GM03348 (cell line): ENCODE measurements around the gene SZT2.
A peak's percentile ranks its signal among the peaks of the same experiment; 100 is the strongest.

Experiments
- DNase-seq: peaks from one replicate; pipeline ENCODE4 v3.0.0; 2012; ENCODE audit warnings: low spot score

Gene SZT2

GRCh38 chr1:43441894-43442637, 52.4 kb downstream of the SZT2 start:
- no peak for DNase-seq

GRCh38 chr1:43442756-43443155, 53.1 kb downstream of the SZT2 start:
- no peak for DNase-seq

- no peak for DNase-seq
Measured at GRCh38 chr1:43443197-43443946, 53.7 kb downstream of the SZT2 start.

- DNase-seq, result no peak
Measured at GRCh38 chr1:43444151-43444828, 54.6 kb downstream of the SZT2 start.

GRCh38 chr1:43444836-43445235, 55.1 kb downstream of the SZT2 start:
- no peak for DNase-seq

GRCh38 chr1:43445606-43446387, 56.1 kb downstream of the SZT2 start:
- no peak for DNase-seq

- DNase-seq, result no peak
Measured at GRCh38 chr1:43446388-43446740, 56.7 kb downstream of the SZT2 start.

- no peak for DNase-seq
Measured at GRCh38 chr1:43446881-43447835, 57.5 kb downstream of the SZT2 start.

- DNase-seq, result no peak
Measured at GRCh38 chr1:43447891-43448708, 58.4 kb downstream of the SZT2 start.

GRCh38 chr1:43448955-43449707, 59.4 kb downstream of the SZT2 start:
- DNase-seq, result no peak

GRCh38 chr1:43449708-43450069, 60.0 kb downstream of the SZT2 start:
- no peak for DNase-seq

GRCh38 chr1:43450251-43450941, 60.7 kb downstream of the SZT2 start:
- DNase-seq, result no peak

- no peak for DNase-seq
Measured at GRCh38 chr1:43451157-43451591, 61.5 kb downstream of the SZT2 start.

GRCh38 chr1:43451701-43452532, 62.2 kb downstream of the SZT2 start:
- DNase-seq, result no peak

- peak; percentile 58 for DNase-seq
Measured at GRCh38 chr1:43452789-43453441, 63.2 kb downstream of the SZT2 start.

GRCh38 chr1:43453442-43454269, 64.0 kb downstream of the SZT2 start, which contains the start of gene HYI:
HYI (minus strand) TSS chr1:43453931; CDS start chr1:43453793, 138 bp downstream.
- peak; percentile 92 for DNase-seq
